GM12891 (cell line): ENCODE results near the gene MTHFR.

ENCODE experiments used
- PAX5 ChIP-seq: IDR thresholded peaks from 2 replicates; pipeline ENCODE4 v1.6.1; 2011; ENCODE audit warnings: low read length, moderate library complexity, mild to moderate bottlenecking; ENCODE audit not compliant: insufficient read depth, severe bottlenecking
- POLR2A ChIP-seq: IDR thresholded peaks from 2 replicates; pipeline ENCODE4 v1.6.1; 2011; ENCODE audit warnings: low read depth, low read length, control low read depth
- POLR2AphosphoS5 ChIP-seq: IDR thresholded peaks from 2 replicates; pipeline ENCODE4 v1.6.1; 2011; ENCODE audit warnings: low read depth, low read length, control low read depth
- POU2F2 ChIP-seq: IDR thresholded peaks from 2 replicates; pipeline ENCODE4 v1.6.1; 2011; ENCODE audit warnings: low read depth, mild to moderate bottlenecking, control low read depth, low read length, moderate library complexity
- SPI1 ChIP-seq: IDR thresholded peaks from 2 replicates; pipeline ENCODE4 v1.6.1; 2011; ENCODE audit warnings: low read depth, low read length, control low read depth
- TAF1 ChIP-seq: IDR thresholded peaks from 2 replicates; pipeline ENCODE4 v1.6.1; 2011; ENCODE audit warnings: low read depth, low read length, control low read depth

GRCh38 chr1:11790880-11791715 lies 14.7 kb downstream of the MTHFR start:
- TF ChIP-seq POLR2A (no peak), TAF1 (no peak), POLR2AphosphoS5 (no peak), POU2F2 (no peak), SPI1 (no peak), PAX5 (no peak)
